H1 (cell line): ENCODE measurements around the gene HELZ2. TPM values are rescaled to one million over a fixed set of nuclear protein-coding genes. Genes with fewer than 3 reads are reported as not detected.

Experiments used
- CBX8 ChIP-seq: fragments of 300-800, 300-1000 bp; sonication (generic); IDR thresholded peaks from 2 replicates; pipeline ENCODE4 v1.7.1; 2016; ENCODE audit warnings: low read depth, low read length, borderline replicate concordance
- POU5F1 ChIP-seq: IDR thresholded peaks from 2 replicates; pipeline ENCODE4 v1.6.1; 2011; ENCODE audit warnings: low read depth, mild to moderate bottlenecking, low read length, moderate library complexity
- SP4 ChIP-seq: IDR thresholded peaks from 2 replicates; pipeline ENCODE4 v1.6.1; 2012; ENCODE audit warnings: low read length, inconsistent platforms
- polyA plus RNA-seq, 7 experiments: library from polyadenylated mRNA; depleted of rRNA in 3 of 7; stranded (reverse) in 5 of 7; unstranded in 2 of 7; fragments of >200 nt in 5 of 7; fragments of 200-250 nt in 2 of 7; gene quantifications; 1 replicate in 5 of 7; 2 replicates in 1 of 7; 4 replicates in 1 of 7; pipeline versions ENCODE4 v1.2.1 to v1.2.3, GENCODE V29; 2011 to 2013; ENCODE audit warnings: missing spikeins in 2 of 7, mixed read lengths in 2 of 7
- total RNA-seq: library from RNA; stranded (reverse); fragmentation: NEBNext Ultra II Directional; extraction: Animal tissue kit (Norgen Biotek cat#: 25700); gene quantifications from 2 replicates; pipeline ENCODE4 v1.2.1, GENCODE V29; 2021

Gene HELZ2
- total and polyA plus RNA-seq, 2 of the 8 experiments (the other 6 are each of a cell fraction or from before 2014, with no cell fraction given): 7.9 to 17.5 TPM

DNA sequence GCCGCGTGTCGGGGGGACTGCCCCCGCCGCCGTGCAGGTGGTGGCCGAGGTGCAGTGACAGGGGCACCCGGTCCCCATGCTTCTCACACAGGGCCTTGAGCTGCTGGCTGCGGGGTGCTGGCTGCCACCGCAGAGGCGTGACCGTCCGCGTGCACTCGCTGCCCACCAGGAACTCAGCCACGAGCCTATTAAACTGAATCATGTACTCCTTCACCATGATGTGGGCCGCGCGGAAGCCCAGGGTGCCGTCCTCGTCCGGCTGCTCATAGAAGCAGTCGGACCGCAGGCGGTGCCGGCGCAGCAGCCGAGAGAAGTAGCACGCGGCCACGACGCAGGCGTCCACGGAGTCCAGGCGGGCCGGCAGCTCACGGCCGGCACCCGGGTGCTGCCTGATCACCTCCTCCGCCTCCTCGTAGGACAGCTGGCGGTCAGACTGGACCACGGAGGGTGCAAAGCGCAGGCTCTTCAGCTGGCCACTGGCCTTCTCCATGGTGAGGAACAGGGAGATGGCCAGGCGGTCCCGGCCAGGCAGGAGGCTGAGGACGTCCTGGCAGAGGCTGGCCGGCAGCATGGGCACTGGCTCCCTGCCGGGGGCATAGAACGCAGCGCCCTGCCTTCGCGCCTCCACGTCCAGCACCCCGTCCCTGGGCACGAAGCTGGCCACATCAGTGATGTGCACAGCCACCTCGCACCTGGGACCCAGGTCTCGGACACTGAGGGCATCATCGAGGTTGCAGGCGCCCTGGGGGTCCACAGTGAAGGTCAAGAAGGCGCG is 9.8 kb downstream of the HELZ2 start (continued):
- TF ChIP-seq CBX8: no peak
- no peak for TF ChIP-seq POU5F1
- TF ChIP-seq SP4: no peak
